Activated T-cell treated with anti-CD3 and anti-CD28 coated beads for 4 hours (primary cell): ENCODE data around the gene ACTG2.
"Not testable (repeated sequence)": the region's sequence is repeated elsewhere in the genome, so short reads cannot be mapped to it uniquely, and the experiment has no call there.

Source experiments
- DNase-seq: peaks from one replicate; pipeline ENCODE4 v3.0.0-alpha.2; 2020

Gene ACTG2

DNA sequence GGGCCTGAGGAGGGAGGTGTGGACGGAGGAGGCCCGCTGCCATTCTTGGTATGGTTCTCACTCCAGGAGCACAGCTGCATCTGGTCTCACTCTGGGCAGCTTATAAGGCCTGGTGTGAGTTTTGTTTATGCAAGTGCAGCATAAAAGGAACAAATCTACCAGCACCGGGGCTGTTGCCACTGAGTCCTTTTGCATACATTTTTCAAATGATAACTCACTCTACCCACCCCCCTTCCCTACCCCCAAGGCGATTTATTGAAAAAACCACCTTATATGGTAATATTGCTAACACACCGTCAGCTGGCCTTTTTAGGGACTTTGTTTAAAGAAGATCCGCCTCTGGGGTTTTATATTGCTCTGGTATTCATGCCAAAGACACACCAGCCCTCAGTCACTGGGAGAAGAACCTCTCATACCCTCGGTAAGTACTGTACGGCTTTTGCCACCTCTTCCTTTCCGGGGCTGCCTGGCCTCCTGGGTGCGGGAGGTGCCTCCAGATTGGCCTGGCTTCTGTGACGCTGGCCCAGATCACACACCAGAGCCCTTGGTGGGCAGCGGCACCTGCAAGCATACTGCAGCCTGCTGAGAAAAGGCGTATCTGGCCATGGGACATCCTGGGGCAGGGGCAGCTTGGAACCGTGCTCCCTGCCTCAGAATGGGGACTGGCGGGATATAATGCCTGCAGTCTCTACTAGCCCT is at the start of gene ACTG2:
Gene ACTG2, plus strand, starts transcription at position 378 of the 699 bp plus-strand sequence. CDS start 8,304 bp downstream, outside the sequence.
- DNase-seq = no peak

DNA sequence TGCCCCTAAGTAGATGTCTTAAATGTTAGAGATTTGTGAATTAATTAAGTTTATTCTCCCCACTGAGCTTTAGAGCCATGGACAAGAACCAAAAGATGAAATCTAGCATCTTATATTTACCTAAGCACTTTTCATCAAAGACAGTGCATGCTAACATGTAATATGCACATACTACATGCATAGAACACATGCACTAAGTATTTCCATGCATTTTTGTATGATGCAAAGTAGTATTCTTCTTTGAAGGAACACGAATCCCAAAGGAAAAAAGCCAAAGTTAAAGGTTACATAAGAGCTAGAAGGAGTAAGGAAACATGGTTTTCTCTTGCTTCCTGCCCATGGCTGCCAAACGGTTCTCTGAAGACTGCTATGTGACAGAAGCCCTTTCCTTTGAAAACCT is 48.7 kb upstream of the ACTG2 start:
- no peak for DNase-seq

DNA sequence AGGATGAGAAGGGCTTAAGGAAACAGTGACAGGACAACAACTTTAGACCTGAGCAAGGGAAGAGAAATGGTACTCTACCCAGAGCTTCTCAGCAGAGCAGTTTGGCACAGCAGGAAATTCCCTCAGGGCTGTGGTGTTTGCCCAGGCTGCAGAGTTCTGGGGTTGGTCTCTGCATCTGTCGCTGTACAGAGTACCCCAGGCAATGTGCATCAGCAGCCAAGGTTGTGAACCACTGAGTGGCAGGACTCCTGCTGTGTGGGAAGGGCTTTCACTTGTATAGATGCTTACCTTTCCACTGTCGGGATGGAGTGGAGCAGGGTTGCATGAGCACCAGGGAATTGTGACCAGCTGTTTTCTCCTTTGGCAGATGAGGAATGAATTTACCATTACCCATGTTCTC is 42.8 kb upstream of the ACTG2 start:
- DNase-seq = no peak

DNA sequence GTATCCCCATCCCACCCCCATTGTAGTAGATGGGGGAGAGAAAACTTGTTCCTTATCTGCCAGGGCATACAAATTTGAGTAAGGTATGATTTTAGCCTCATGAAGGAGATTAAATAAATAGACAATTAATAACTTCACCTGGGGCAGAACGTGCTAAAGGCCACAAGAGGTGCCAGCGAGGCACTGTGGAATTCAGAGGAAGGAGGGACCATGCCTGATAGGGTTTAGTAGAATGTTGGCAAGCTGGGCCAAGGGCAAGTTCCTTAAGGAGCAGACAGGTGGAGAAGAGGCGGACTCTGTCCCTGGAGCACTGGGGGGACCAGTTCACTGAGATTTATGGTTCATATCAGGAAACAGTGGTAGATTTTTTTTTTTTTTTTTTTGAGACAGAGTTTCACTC is 41.5 kb upstream of the ACTG2 start:
- no peak for DNase-seq

DNA sequence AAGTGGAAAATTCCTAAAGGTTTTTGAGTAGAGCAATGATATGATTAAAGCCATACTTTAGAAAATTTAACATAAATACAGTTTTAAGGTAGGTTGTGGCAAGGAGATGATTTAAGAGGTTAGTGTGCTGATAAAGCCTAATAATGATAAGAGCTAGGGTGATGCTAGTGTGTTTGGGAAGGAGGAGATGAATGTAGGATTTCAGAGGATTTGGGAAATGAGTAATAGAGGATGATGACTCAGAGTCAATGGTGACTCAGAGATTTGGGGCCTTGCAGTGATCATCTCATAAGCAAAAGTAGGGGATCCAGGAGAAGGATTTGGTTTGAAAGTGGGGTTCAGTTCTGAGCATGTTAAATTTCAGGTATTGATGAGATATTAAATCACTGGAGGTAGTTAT is 40.8 kb upstream of the ACTG2 start:
- no peak for DNase-seq

DNA sequence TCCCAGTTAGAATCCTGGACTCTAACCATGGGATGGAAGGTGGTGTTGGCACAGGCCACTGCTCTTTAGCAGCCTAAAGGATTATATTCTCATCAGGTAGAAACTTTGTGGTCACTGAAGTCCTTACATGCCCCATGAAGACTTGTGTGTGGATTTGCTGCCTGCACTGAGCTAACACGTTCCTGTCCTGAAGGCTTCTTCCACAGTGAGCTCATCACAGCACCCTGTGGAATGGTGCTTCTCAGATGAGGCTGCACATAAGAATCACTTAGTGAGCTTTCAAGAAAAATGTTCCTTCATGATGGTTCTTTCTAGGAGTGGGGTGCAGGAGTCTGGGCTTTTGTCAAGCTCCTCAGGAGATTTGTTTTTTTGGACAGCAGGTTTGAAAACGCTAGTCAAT is 37.3 kb upstream of the ACTG2 start:
- no peak for DNase-seq

DNA sequence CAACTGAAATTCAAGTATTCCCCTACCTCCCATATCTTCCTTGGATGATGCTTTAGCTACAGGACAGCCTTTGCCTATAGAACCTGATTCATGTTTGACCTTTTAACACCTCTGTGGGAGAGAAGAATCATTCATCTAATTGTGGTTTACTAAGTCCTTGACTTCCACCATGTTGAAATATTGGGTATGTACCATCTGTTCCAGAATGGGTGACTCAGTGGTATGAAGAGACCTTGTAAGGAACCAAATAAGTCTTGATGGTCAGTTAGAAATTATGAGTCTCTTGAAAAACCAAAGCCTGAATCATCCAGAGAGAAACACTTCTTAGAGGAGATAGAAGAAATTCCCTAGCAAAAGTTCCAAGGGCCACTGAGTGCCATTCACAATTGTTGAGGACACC is 36.6 kb upstream of the ACTG2 start:
- no peak for DNase-seq

DNA sequence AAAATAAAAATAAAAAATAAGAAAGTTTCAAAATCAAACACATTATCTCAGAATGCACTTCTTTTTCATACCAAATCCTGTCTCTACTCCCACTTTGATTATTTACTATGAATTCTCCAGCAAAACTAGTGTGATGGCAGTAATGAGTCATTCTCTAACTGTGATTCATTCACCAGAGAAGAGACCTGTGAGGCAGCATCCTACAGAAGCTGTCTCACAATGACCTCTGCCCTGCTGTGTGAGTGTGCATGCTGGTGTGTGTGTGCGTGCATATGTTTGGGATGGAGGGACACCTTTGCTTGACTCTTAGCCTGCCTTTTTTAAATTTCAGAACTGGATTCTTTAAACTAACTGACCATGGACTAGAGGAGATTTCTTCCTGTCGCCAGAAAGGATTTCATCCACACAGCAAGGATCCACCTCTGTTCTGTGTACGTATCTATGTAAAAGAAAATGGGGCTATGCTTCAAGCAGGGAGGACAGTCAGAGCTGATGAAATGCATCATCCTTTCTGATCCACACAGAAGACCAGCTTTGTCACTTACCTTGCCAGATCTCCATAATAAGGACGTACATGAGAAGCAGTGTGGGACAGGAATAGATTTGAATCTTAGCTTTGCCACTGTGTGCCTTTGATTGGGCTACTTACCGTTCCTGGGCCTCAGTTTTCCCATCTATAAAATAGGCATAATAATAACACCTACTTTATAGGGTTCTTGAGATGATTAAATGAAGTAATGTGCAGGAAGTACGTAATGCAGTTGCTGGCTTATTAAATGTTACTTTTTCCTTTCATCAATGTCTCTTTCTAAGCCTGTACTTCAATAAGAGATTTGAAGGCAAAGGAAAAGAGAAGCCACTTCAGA is 32.9 kb upstream of the ACTG2 start:
- peak; percentile 3 for DNase-seq

DNA sequence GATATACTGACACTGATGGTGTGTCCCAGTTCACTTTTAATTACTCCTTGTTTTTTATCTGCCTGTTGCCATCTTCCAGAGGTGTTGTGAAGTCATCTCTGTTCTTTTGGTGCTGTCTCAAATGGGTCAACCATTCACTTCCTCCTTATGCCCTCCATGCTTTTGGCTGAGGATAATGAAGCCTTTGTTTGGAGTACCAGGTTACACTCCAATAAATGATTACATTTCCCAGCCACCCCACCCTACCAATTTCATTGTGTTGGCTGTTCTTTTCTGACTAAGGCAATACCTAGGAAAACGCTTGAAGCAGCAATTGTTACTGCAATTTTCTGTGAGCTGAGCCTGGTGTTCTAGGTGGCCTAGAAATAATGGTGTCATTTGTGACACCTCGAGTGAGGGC is 29.8 kb upstream of the ACTG2 start:
- DNase-seq = no peak

DNA sequence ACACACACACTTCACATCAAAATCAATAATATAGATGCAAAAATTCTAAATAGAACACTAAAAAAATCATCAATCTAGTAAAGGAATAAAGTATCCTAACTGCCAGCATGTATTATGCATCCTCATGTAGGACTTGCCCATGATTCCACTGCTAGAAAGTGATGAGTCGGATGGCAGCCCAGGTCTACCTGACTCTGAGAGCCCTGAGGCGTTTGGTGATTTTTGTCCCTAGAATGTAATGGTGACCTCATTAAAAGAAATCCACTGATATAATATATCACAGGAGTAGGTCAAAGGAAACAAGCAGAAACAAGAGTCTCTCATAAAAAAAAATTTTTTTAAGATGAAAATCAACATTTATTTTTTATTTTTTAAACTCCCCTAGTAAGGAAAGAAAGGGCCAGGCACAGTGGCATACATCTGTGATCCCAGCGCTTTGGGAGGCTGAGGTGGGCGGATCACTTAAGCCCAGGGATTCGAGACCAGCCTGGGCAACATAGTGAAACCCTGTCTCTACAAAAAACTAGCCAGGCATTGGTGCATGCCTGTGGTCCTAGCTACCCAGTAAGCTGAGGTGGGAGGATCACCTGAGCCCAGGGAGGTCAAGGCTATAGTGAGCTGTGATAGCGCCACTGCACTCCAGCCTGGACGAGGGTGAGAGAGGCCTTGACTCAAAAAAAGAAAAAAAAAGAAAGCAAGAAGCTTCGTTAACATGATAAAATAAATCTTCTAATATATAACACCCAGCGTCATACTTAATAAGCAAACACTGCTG is 24.4 kb upstream of the ACTG2 start:
- no peak for DNase-seq

DNA sequence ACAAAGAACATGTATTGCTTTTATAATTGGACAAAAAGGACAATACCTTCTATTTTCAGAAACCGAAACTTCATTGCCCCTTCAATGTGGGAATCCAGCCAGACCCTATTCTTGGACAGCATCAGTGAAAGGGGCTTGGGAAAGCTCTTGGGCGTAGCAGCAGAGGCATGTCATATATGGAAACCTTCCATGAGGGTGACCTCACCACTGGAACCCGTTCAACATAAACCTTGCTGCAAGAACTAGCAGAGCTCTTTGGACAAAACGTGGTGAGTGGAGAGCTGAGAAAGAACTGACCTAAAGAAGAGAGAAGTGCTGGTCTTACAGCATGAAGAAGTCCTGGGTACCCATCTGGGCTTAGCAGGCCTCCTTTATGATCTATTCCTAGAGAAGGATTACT is 22.7 kb upstream of the ACTG2 start:
- no peak for DNase-seq

DNA sequence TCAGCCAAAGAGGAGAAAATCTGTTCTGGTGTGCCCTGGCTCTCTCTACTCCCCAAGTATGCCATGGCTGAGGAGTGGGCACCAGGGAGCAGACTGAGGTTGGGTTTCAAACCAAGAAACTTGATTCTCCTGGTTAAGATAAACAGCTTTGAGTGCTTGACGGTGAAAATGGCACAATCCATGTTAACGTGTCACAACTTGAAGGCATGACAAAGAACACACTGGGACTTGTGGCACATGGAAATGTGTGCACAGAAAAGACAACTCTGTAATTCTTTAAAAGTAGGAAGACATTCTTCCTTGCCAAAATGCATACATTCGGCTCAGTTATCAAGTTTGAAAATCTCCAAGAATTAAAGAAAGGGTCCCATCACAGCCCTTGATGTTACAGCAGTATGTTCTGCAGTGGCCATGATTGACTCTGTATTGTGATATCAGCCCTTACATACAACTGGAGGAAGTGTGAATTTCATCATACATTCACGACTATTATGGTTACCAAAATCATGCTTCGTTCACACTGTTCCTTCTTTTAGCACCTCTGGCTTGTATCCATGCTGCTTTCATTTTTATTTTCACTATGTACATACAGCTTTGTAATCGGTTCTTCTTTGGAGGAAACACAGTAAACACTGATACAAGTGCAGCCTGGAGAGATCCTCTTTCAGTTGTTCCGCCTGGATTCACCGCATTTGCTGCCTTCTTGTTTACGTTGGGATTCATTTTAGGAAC is 15.6 kb upstream of the ACTG2 start:
- DNase-seq = no peak

DNA sequence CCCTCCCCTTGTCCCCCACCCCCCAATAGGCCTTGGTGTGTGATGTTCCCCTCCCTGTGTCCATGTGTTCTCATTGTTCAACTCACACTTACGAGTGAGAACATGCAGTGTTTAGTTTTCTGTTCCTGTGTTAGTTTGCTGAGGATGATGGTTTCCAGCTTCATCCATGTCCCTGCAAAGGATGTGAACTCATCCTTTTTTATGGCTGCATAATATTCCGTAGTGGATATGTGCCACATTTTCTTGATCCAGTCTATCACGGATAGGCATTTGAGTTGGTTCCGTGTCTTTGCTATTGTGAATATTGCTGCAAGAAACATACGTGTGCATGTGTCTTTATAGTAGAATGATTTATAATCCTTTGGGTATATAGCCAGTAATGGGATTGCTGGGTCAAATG is 14.8 kb upstream of the ACTG2 start:
- DNase-seq = not testable (repeated sequence)

DNA sequence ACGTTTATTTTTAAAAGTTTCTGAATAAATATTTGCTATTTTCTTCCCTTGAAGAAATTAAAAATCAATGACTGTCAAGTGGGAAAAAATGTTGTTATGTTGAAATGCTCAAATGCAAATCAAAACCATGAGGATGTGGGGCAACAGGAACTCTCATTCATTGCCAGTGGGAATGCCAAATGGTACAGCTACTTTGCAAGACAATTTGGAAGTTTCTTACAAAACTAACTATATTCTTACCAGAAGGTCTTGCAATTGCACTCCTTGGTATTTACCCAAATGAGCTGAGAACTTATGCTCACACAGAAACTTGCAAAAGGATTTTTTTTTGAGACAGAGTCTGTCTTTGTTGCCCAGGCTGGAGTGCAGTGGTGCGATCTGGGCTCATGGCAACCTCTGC is 7.4 kb upstream of the ACTG2 start:
- DNase-seq = no peak

DNA sequence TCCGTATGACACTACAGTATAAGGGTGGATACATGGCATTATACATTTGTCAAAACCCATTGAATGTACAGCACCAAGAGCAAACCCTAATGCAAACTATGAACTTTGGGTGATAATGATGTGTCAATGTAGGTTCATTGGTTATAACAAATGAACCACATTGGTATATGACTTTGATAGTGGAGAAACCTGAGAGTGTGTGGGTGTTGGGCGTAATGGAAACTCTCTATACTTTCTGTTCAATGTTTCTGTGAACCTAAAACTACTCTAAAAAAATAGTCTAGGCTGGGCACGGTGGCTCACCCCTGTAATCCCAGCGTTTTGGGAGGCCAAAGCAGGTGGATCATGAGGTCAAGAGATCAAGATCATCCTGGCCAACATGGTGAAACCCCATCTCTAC is 6.5 kb upstream of the ACTG2 start:
- DNase-seq = peak; percentile 36

DNA sequence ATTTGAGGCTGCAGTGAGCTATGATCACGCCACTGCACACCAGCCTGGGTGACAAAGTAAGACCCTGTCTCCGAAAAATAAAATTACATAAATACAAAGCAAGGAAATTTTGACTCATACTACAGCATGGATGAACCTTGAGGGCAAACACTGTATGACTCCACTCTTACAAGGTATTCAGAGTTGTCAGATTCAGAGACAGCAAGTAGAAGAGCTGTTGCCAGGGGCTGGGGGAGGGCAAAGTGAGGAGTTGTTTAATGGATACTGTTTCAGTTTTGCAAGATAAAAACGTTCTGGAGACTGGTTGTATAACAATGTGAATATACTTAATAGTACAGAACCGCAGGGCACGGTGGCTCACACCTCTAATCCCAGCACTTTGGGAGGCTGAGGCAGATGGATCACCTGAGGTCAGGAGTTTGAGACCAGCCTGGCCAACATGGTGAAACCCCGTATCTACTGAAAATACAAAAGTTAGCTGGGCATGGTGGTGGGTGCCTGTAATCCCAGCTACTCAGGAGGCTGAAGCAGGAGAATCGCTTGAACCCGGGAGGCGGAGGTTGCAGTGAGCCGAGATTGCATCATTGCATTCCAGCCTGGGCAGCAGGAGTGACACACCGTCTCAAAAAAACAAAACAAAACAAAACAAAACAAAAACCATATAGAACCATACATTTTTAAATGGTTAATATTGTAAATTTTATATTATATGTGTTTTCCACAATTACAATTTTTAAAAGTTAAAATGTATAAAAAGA is 5.0 kb upstream of the ACTG2 start:
- not testable (repeated sequence) for DNase-seq

DNA sequence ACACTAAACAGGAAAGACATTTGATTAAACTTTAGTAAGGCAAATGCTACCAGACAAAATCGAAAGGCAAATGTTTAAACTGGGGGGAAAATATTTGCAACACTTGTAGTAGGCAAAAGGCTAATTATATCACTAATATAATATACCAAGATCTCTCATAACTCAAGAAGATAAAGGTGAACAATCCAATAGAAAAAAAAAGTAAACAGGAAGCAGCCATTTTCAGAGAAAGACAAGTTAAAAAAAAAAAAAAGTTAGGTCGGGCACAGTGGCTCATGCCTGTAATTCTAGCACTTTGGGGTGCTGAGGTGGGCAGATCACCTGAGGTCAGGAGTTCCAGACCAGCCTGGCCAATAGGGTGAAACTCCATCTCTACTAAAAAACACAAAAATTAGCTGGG is 4.4 kb upstream of the ACTG2 start:
- DNase-seq = no peak

DNA sequence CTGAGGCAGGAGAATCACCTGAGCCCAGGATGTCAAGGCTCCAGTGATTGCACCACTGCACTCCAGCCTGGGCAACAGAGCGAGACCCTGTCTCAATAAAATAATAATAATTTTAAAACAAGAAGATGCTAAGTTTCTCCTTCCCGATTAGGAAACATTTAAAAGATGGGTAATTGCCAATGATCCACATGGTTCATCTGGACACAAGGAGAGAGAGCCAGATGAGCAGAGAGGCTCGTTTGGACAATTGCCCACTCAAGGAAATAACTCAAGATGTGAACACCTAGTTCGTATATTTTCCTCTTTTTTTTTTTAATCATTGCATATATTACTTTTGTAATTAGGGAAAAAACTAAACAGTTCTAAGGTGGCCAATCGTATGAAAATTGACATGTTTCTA is 3.6 kb upstream of the ACTG2 start:
- DNase-seq = no peak

DNA sequence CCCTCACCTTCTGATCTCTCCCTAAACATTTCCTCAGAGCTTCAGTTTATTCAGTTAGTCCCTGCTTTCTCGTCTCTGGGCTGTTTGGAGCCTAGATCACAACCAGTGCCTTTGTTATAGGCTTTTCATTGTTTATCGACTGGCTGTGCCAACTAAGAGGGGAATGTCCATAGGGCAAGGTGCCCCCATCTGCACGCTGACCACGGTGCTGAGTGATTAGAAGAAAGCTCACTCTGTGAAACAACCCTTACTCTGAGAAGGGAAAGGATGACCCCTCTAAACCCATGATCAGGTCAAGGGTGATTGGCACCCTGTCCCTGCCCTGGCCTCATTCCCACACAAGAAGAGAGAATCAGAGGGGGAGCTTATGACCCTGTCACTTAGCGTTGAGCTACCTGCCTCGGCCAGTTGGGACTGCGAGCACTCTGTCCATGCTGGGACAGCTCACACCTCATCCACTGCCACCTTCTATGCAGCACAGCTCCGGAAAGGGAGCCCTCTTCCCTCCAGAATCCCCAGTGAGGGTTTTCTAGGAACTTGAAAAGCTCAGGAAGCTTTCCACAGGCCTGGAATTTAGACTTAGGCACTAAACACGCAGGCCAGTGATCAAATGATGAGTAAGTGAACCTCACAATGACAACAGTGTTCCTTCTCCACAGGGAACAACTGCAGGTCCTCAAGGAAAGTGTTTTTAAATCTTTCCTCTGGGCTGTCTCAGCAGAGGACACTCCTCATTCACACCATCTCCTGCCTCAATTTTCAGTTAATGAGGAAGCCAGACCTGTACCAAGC is 2.3 kb upstream of the ACTG2 start:
- no peak for DNase-seq

DNA sequence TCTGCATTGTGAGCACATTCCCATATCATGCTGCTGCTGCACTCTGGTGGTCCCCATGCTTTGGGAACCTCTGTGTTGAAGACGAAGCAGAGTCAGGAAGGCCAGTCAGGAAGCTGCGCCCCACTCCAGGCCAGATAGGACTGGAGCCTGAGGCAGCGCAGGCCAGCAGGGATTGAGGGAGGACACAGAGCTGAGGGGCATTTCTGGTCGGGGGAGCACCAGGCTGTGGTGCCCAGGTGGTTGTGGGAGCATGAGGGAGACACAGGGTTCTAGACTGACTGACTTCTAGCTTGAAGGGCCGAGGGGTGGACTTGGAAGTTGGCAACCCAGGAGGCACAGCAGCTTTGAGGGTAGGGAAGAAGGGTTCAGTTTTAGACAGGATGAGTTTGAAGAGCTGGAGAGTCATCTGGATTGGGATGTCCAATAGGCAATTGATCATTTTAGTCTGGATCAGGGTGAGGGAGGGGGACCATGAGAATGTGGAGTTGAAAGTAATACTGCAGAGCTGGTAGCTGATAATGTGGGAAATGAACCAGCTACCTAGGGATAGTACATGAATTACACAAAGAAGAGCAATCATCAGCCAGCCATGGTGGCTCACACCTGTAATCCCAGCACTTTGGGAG is 1.4 kb upstream of the ACTG2 start:
- no peak for DNase-seq
